HG03378 (cell line): Measurements from ENCODE around the gene CDC42BPG.

Source experiments
- ATAC-seq: cut with Tn5 transposase; IDR thresholded peaks from one replicate; pipeline ENCODE4 v1.9.1; 2021; ENCODE audit warnings: mild to moderate bottlenecking, moderate library complexity; ENCODE audit not compliant: unreplicated experiment

CDC42BPG gene

GRCh38 chr11:64844330-64845128 lies at the start of gene CDC42BPG:
Gene CDC42BPG, minus strand, starts transcription at chr11:64844653. Its CDS starts 84 bp downstream, at chr11:64844569.
- ATAC-seq, result no peak

- ATAC-seq, result no peak
Observed at GRCh38 chr11:64893194-64894069, 49.0 kb upstream of the CDC42BPG start.

DNA sequence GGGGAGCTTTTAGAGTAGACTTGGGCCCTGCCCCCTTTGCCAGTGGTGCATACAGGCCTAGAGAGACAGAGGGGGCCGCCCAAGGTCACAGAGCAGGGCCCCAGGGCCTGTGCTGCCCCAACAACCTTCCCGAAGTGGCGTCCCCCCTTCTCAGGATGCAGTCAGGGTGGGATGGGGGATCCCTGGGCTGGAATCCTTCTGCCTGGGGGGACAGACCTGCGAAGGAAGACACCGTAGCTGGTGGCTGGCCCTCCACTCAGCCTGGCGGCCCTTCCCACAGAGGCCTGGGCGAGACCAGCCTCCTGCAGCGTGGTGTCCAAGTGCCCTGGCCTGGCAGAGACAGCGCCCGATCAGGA lies 48.4 kb upstream of the CDC42BPG start:
- no peak for ATAC-seq

- ATAC-seq, result no peak
Observed at GRCh38 chr11:64892411-64892831, 48.0 kb upstream of the CDC42BPG start.

- ATAC-seq, result no peak
Observed at GRCh38 chr11:64891880-64892279, 47.4 kb upstream of the CDC42BPG start.

GRCh38 chr11:64891215-64891848 lies 46.9 kb upstream of the CDC42BPG start:
- no peak for ATAC-seq

DNA sequence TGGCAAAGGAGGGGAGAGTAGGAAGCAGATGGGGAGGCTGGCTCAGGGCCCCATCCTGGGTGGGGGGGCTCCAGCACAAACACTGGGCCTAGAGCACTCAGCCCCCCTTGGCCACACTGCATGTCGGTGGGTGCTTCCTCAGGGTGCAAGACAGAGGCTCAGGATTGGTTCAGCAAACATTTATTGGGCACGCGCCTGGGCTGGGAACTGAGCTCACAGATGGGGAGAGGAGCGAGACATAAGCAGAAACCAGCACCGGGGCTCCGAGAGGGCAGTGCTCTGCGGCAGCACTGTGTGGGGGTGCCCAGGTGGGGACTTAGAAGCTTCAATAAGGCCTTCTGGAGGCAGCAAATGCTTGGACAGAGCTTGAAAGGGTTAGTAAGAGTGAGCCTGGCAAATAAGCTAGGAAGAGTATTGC lies 46.1 kb upstream of the CDC42BPG start:
- no peak for ATAC-seq

GRCh38 chr11:64888729-64889511 lies 44.5 kb upstream of the CDC42BPG start:
- ATAC-seq, result no peak

DNA sequence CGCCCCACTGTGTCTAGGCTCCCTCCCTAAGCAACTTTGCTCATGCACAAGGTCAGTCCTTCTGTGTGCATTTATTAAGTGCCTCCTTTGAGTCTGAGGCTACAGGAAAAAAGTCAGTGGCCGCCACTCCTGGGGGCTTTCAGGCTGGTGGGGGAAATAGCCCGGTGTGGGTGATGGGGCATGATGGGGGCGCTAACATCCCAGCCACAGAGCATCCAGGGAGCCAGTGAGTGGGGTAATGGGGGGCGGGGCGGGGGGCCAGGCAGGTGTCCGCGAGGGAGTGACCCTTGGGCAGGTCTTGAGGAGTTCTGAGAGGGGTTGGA lies 43.9 kb upstream of the CDC42BPG start:
- ATAC-seq, result no peak

- ATAC-seq, result no peak
Observed at GRCh38 chr11:64887757-64888405, 43.4 kb upstream of the CDC42BPG start.

DNA sequence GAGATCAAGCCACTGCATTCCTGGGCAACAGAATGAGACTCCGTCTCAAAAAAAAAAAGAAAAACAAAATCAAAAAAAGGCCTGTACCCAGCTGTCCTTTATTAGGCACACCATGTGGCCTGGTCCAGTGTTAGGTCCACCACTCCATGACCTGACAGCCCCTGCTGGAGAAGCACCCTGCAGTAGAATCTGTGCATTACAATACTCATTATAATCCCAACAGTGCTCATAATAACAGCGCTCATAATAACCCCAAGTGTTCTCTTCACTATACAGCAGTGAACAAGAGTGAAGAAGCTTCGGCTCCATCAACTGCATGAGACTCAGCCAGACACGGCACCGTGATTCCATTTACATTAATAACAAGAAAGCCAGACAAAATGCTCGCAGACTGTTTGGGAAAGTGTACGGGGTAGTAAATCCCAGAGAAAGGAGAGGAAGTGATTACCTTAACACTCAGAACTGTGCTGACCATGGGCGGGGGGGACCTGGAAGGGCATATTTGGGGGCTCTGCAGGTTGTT lies 42.8 kb upstream of the CDC42BPG start:
- no peak for ATAC-seq

DNA sequence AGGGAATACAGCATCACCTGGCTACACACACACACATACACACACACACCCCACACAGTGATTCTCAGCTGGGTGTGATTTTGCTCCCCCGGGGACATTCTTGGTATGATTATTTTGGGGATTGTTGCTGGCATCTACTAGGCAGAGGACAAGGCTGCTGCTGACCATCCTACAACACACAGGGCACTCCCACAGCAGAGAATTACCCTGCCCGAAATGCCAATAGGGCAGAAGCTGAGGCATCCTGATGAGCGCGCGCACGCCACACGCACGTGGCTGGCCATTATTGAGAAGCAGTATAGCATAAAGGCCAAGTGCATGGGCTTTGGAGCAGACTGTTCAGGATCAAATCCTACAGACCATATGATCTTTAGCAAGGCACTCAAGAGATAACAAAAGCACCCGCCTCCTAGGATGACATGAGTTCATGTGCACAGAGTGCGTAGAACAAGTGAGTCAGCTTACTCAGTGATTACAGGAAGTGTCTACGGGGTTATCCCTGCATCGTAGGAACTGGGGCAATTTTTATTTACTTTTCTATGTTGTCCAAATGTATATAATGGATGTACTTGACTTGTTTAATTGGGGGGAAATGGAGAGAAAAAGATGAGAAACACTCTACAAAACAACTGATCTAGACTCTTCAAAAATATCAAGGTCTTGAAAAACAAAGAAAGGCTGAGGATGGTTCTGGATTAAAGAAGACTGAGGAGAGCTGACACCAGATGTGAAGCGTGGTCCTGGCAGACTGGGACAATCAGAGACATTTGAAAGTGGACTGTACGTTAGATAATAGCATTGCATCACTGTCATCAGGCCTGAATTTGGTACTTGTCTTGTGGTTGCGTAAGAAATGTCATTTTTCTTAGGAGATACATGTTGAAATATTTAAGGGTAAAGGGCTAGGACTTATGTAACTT lies 41.2 kb upstream of the CDC42BPG start:
- no peak for ATAC-seq

DNA sequence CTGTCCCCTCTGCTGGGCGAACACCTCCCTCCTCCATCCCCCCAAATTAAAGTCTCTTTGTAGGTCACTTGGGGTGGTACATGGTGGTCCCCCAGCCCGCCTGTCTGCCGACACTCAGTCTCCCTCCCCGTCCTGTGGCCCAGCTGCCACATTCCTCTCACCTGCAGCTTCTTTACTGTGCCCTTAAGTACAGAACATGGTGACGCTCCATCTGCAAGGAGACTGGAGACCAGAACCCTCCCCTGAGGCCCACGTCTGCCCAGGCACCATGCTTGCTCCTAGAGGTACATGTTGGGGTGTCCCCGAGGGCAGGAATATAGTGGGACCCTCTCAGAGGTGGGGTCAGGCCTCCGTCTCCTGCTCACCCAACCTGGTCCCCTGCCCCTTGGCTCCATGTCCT lies 39.6 kb upstream of the CDC42BPG start:
- ATAC-seq, result no peak

DNA sequence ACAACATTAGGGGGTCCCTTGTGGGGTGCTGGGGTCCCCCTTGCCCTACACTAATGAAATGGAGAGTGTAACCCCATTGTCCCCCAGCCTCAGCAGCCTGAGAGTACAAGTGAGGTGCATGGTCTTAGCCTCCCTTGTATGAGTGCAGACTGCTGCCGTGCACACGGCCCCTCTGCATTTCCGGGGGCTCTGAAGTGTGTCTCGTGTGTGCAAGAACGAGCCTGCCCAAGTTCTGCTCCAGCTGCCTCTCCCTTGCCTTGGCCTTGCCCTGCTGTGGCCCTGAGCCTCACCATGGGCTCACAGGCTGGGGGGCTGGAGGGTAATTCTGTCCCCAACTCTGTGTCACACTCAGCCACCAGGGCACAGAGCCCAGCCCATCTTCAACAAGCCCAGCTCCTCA lies 39.1 kb upstream of the CDC42BPG start:
- ATAC-seq, result no peak

DNA sequence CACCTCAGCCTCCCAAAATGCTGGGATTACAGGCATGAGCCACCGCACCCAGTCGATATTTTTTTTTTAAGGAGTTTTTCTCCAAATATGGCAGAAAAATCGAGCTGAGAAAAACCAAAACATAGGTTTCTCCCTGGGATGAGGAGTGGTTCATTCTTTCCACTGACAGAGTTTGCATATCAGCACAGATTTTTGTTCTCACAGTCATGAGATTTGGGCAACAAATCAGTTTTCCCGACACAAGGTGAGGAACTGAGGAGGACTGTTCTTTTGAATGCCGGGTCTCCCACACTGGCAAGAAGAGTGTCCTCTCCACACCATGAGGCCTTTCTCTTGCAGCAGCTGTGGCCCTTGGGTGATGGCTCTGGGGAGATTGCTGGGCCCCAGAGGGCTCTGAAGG lies 37.8 kb upstream of the CDC42BPG start:
- no peak for ATAC-seq

GRCh38 chr11:64881476-64881875 lies 37.0 kb upstream of the CDC42BPG start:
- no peak for ATAC-seq

GRCh38 chr11:64880240-64881001 lies 36.0 kb upstream of the CDC42BPG start:
- no peak for ATAC-seq

DNA sequence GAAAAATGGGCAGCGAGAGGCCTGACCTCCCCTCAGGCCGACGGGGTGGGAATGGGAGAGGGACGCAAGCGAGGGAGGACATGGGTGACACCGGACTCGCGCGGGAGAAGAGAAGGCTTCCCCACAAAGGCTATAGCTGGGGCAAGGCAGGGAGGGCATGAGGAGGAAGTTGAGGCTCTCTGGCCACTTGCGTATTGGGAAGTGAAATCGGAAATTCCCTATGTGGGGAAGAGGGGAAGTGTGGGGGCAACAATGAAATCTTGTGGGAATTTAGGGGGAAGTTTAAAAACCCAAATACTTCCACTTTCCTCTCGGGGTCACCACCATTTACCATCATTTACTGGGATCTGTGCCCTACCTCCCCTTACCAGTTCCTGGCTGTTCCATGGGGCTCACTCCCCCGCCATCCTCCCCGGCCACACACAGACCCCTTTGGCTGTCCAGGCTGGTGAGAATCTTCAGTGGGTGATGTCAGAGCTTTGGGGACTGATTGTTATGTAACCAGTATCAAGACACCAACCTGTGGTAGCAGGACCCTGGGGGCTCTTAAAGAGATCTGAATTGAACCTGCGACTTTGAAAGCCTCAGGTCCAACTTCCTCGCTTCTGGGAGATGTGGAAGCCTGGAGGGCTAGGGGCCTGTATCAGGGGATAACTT lies 34.9 kb upstream of the CDC42BPG start:
- ATAC-seq, result no peak
